DND-41 (cell line): ENCODE results near the gene SREBF2.

ENCODE experiments used
- CTCF ChIP-seq: IDR thresholded peaks from 2 replicates; pipeline ENCODE4 v1.5.1; 2012; ENCODE audit warnings: borderline replicate concordance, low read length, moderate library complexity, mild to moderate bottlenecking; ENCODE audit not compliant: poor library complexity, severe bottlenecking; ENCODE audit errors: extremely low read depth
- EZH2 ChIP-seq: IDR thresholded peaks from 3 replicates; pipeline ENCODE4 v1.6.1; 2012; ENCODE audit warnings: borderline replicate concordance, low read depth, mild to moderate bottlenecking, moderate library complexity, low read length, inconsistent platforms; ENCODE audit not compliant: severe bottlenecking

GRCh38 chr22:41831828-41832552 is 915 bp upstream of the SREBF2 start:
- no peak for TF ChIP-seq CTCF
- TF ChIP-seq EZH2 = no peak
